ENCODE data around the gene PEX11G. TPM values are rescaled to one million over a fixed set of nuclear protein-coding genes. Genes with fewer than 3 reads are reported as not detected.
"Not testable (repeated sequence)": the region's sequence is repeated elsewhere in the genome, so short reads cannot be mapped to it uniquely, and the experiment has no call there.

PEX11G gene
- total RNA-seq, 1 donor from 2014 or later: 1.9 TPM

DNA sequence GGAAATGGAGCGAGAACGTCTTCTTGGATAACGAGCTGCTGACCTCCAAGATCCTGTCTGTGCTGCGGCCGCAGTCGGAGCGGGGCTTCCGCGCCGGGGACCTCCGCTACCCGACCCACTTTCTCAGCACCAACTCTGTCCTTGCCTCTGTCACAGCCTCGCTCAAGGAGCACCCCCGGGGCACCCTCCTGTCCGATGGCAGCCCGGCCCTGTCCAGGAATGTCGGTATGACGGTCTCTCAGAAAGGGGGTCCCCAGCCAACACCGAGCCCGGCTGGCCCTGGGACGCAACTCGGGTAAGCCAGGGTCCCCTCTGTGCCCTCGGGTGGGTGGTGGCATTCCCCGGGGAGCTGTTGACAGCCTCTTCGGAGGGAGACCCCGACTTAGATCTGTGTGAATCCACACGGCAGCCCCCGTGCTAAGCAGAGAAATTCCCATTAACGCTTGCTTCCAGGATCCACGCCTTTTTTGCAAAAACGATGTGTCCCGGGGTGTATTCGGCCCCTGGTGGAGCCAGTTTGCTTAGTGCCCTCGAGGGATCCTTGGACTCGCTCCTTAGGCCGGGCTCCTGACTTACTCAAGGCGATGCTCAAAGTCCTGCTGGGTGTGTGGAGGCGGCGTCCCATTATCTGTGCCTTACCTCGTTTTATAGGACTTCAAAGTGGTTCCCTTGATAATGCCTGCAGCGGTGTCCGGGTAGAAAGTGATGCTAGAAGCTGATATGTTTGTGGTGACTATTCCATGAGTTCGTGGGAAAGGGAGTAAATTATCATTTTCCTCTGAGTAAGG lies 48.5 kb downstream of the PEX11G start:
- no peak for DNase-seq (ENCODE audit: low read depth, low spot score)

DNA sequence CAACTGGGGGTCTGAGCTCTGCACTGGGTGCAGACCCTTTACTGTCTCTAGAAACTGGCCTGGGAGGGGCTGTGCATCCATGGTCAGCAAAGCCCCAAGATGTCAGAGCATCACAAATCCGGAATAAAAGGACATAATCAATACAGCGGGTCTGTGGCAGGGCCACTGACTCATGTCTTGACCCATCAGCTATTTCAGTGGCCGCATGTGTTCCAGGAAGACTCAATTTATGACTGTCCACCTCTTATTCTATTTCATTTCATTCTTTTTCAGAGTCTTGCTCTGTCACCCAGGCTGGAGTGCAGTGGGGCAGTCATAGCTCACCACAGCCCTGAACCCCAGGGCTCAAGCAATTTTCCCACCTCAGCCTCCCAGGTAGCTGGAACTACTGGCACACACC lies 53.2 kb downstream of the PEX11G start:
- no peak for DNase-seq (ENCODE audit: low read depth, low spot score)

DNA sequence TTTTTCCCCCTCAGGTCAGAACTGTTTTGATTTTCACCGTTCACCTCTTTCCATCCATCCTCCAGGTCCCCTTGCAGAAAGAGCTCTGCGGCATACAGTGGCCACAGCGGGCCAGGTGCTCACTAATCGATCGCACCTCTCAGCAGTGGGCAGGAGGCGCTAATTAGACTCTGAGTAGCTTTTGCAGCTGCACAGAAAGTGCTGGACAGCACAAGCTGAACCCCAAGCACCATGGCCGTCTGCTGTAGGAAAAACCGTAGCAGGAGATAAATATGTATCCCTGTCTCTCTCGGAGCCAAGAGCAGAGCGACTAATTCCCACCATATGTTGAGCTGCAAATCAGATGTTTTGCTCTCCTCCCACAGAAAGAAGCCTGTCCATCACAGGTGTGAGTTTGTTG lies 54.4 kb downstream of the PEX11G start:
- DNase-seq (ENCODE audit: low read depth, low spot score): no peak

DNA sequence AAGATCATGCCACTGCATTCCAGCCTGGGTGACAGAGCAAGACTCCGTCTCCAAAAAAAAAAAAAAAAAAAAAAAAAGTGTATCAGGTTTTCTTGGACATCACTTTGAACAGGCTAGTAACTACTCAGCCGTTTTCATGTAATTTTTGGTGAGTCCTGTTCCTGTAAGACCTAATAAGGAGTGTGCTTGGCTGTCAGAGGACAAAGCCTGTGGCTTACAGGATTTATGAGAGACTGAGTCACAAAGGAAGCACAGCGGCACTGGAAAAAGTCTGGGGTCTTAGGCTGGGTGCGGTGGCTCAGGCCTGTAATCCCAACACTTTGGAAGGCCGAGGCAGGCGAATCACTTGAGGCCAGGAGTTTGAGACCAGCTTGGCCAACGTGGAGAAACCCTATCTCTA lies 55.4 kb downstream of the PEX11G start:
- DNase-seq (ENCODE audit: low read depth, low spot score): not testable (repeated sequence)

DNA sequence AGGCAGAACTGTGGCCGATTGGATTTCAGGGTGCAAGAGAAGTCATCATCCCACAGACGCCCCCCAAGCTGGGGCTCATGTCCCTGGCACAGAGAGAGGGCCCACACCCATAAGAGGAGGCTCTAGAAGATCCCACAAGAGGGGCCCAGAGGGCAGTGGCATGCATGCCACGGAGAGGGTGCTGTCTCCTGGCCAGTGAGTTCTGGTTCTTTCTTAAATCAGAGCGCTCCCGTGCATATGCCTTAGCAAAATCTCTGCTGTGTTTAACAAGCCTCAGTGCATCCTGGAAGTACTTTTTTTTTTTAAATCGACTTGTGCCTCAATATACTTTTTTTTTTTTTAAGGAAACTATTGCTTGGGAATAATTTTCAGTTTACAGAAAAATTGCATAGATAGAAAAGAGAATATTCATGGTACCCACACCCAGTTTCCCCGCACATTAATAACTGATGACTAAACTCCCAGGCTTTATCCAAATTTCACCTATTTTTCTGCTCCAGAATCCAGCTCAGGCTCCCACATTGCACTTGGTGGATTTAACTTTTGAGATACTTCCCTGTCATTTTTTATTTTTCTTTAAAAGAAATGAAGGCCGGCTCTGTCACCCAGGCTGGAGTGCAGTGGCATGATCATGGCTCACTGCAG lies 59.1 kb downstream of the PEX11G start:
- no peak for DNase-seq (ENCODE audit: low read depth, low spot score)

DNA sequence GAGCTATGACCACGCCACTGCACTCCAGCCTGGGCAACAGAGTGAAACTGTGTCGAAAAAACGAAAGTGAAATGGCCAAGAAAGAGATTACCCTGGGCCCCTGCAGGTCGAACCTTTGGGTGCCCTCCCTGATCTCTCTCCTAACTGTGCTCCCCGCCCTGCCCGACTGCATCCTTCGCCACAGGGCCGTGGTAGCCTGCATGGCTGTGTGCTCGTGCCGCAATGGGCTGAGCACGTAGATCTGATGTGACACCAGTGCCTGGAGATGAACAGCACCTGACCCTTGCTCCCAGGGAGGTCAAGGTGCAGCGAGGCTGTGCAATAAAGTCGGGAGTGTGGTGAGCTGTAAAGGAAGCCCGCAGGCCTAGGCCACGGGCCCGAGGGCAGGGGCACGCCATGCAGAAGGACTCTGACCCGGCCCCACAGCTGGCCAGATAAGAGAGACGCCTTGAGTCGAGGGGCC lies 60.2 kb downstream of the PEX11G start:
- DNase-seq (ENCODE audit: low read depth, low spot score): no peak

DNA sequence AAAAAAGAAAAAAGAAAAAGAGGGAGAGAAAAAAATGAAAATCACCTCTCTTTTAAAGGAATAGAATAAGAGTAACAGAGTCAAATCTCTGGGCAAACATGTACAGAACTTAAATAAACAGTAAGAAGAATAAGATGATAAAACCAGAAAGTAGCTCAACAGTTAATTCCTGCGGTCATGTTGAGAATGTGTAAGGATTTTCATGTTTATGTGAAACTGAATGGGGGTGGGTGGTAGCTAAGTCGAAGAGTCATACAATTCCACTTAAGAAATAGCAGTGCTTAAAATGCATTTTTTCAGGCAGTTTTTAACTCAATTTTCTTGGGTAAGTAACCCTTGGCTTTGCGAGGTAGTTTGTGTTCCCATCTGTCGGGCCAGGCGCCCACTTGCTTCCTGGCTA lies 60.9 kb downstream of the PEX11G start:
- DNase-seq (ENCODE audit: low read depth, low spot score): no peak

DNA sequence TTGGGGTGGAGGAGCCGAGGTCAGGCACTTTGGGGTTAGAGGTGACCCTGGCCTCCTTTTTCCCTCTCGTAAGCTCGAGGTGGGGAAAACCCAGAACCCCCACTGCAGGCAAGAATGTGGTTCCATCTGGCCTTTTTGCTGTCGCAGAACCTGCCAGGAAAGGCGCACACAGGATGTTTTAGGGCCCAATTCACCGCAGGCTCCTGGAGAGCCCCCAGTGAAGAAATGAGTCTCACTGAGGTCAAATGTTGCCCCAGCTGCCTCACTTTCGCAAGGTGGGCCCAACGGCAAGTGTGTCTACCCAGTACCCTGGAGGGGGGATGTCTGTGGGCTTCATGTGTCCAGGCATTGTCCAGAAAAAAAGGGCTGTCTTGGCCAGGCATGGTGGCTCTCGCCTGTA lies 61.8 kb downstream of the PEX11G start:
- DNase-seq (ENCODE audit: low read depth, low spot score): no peak

Other genes with a start within 250 kb of the PEX11G start
- gene INSR, start 194.6 kb downstream of the PEX11G start, total RNA-seq: 14.2 and 30.7 TPM in 2 replicates
- 28.3 and 40.8 TPM in 2 replicates for gene ARHGEF18, start 140.1 kb downstream of the PEX11G start, total RNA-seq
- gene ZNF358, start 27.1 kb upstream of the PEX11G start, total RNA-seq: 11.7 and 16.0 TPM in 2 replicates
- 3.8 and 6.2 TPM in 2 replicates for gene MCOLN1, start 33.6 kb upstream of the PEX11G start, total RNA-seq
- gene PNPLA6, start 46.7 kb upstream of the PEX11G start, total RNA-seq: 82.8 and 106 TPM in 2 replicates
- 0.13 and 0.21 TPM in 2 replicates for gene CAMSAP3, start 106.8 kb upstream of the PEX11G start, total RNA-seq
- 23.9 and 30.6 TPM in 2 replicates for gene XAB2, start 140.5 kb upstream of the PEX11G start, total RNA-seq
- 19.3 and 28.9 TPM in 2 replicates for gene PET100, start 140.8 kb upstream of the PEX11G start, total RNA-seq
- gene PCP2, start 144.7 kb upstream of the PEX11G start, total RNA-seq: not detected in 2 replicates
- gene STXBP2, start 148.1 kb upstream of the PEX11G start, total RNA-seq: 29.5 and 30.9 TPM in 2 replicates
- not detected in 2 replicates for gene RETN, start 180.0 kb upstream of the PEX11G start, total RNA-seq
- not detected in 2 replicates for gene MCEMP1, start 188.1 kb upstream of the PEX11G start, total RNA-seq
- gene TRAPPC5, start 191.8 kb upstream of the PEX11G start, total RNA-seq: 121 and 191 TPM in 2 replicates
- gene FCER2, start 213.1 kb upstream of the PEX11G start, total RNA-seq: not detected in 2 replicates
- not detected in 2 replicates for gene CLEC4G, start 243.1 kb upstream of the PEX11G start, total RNA-seq

All from pulmonary artery endothelial cell (primary cell).